ENCODE data around the gene ENG.
A peak's percentile ranks its signal among the peaks of the same experiment; 100 is the strongest.
"Not testable (repeated sequence)": the region's sequence is repeated elsewhere in the genome, so short reads cannot be mapped to it uniquely, and the experiment has no call there.

ENG gene

DNA sequence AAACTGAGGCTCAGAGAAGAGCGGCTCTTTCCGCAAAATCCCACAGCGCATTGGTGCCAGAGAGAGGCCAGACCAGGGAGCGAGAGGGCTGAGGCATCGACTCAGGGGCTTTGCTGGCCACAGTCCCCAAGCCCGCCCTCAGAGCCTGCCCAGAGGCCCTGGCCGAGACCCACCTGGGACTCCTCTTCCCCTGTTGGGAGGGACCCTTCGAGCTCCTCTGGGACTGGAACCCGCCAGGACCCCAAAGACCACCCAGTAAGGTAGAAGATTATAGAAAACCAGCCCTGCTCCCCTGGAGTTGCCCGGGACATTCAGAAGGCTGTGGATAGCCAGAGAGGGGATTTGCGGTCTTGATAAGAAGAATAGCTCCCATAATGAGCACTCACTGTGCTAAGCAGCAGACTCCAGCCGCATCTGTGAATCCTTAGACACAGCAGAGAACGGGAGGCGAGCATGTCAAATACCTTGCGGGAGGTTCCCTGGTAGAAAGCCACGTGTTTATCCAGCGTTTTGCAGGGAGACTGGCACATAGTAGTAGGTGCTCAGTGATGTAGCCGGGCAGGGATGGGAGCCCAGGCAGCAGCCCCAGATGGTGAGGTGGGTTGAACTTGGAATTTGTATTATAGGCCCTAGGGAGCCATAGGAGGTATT lies 23.7 kb upstream of the ENG start:
- DNase-seq, result no peak

DNA sequence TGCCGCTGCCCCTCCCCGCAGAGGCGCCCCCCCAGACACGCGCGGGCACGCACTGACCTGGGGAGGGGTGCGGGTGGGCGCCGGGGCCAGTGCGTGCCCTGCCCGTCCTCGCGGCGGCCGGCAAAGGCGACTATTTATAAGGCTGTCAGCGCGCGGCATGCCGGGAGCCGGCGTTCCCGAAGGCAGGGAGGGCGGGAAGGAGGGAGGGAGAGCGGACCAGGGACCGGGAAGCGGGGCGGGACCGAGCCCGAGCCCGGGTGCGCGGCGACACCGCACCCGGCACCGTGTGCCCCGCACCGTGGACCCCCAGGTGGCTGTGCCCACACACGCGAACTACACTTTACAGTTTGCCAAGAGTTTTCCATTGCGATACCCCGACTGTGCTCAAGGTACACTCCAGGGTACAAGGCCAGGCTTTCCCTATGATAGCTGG lies 23.1 kb upstream of the ENG start, which contains the start of gene AK1:
Gene AK1 (minus strand): TSS at position 110 of the 433 bp plus-strand sequence. CDS start 3,058 bp downstream, outside the sequence.
- DNase-seq, result peak; percentile 12 to 59

DNA sequence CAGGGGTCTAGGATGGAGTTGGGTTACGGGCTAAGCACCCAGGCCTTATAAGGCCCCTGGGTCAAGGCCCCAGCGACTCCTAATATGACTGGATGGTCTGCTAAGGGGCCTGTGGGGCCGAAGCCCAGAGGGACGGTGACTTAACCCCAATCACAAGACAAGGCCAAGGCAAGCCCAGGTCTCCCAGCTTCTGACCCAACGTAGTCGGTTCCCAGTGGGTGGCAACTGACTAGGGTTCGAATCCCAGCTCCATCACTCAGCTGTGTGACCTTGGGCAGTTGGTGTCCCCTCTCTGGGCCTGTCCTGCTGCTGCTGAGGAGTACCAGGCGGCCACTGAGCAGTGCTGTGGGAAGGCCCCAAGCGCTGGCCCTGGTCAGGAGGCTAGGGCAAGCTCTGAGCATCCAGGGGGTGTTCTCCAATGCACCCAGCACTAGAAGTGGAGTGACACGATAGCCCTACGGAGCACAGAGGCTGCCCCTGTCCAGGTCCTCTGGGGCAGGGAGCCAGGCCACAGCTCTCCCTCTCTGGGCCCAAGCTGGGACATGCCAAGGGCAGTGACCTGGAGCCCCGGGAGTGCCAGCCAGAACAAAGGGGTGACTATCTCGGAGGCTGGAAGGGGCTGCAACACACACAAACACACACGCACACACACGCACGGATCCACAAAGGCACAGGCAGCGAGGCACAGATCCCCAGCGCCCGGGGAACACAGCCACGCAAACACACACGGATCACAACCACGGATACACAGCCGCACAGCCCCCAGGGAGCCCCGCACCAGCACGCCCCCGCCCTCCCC lies 22.5 kb upstream of the ENG start:
- no peak for DNase-seq

DNA sequence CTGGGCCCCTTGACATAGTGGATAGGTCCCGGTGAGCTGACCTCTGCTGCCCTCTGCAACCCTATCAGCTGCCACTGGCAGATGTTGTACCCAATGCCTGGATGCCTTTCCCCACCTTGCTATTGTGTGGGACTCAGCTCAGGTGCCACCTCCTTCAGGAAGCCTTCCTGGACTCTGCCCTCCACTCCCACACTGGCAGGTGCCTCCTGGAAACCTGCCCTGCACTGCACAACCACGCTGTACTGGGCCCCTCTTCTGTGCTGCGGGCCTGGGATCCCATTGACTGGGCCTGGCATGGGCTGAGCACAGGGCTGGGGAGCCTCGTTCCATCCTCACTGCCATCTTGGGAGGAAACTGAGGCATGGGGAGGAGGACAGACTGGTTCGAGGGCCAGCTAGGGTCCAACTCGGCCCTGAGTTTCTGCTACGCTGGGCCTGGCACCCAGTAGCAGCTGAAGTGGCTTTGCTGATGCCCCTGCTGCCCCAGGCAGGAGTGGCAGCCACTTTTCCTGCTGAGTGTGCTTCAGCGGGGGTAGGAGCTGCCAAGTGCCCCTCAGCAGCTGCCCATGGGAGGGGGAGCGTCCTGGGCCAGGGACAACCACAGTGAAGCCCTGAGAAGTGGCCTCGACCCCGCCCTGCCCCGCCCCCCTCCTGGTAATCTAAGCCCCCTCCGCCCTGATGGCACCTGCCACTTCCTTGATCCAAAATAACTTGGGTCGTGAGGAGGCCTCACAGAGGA lies 21.7 kb upstream of the ENG start:
- DNase-seq, result no peak

DNA sequence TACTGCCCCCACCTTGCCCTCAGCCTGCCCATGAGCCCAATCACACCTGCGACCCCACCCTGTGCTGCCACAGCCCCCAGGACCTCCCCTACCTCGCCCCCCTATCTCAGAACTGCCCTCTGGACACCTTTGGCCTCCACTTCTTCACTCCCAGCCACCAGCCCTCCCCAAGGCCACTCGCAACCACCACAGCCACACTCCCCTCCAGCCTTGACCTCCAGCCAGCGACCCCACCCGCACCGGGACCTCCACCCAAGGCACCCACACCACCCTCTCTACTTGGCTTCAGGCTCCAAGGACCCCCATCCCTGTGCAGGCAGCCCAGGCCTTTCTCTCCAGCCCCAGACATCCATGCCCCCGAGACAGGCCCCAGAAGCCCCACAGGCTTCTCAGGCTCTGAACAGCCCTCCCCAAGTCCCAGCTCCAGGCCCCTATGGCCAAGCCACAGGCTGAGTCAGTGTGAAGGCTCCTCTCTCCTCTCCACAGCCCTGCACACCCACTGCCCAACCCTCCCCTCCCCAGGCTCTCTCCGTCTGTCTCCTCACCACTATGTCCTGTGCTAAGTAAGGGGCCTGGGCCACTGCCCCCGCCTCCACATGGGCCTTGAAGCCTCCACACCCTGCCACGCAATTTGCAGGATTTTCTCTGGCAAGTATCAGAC lies 21.0 kb upstream of the ENG start:
- DNase-seq, result no peak

DNA sequence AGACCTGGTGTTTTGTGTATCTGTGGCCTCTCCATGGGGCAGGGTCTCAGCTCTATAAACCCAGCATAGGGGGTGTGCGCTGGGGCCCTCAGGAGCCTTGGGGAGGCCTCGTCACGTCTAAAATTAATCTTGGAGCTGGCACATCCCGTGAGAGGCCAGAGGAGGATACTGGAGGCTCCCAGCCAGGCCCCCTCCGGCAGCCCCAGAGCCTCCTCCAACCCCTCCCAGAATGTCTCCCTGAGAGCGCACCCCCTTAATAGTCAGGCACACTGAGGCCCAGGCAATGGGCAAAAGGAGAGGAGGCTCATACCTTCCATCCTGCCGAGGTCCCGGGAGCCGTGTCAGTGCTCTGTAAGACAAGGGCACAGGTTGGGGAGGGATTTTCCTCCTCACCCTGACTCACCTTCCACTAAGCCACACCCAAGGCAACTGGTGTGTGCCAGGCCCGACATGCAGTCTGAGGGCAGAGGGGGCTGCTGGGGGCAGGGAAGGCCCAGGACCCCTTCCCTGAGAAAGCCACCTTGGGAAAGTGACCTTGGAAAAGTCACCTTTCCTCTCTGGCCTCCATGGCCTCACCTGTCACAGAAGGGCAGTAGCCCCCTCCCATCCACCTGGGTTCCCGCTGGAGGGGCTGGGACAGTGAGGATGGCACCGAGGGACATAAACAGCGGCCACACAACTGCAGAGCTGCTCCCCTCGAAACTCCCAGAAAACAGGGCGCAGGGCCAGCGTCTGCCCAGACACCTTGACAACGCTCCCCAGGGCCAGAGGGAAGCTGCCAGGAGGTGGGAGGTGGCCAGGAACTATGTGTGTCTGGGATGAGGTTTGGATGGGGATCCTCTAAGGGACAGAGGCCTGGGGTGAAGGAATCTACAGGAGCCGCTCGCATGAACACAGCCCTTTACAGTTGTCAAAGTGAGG lies 20.1 kb upstream of the ENG start:
- no peak for DNase-seq

DNA sequence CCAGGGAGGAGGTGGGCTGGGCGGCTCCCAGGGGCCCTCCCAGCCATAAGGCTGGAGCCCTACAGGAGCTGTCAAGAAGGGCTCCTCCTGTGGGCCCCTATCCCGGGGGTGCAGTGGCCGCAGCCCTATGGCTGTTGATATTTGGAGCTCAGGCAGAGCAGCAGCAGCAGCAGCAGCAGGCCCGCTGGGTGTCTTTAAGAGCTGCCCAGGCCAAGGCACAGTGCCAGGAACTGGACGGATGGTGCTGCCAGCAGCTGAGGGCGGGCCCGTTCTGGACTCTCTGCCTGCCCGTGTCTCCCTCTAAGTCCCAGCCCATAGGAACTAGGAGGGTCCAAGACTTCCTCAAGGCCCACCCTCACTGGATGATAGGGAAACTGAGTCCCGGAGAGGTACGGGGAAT lies 19.4 kb upstream of the ENG start:
- no peak for DNase-seq

DNA sequence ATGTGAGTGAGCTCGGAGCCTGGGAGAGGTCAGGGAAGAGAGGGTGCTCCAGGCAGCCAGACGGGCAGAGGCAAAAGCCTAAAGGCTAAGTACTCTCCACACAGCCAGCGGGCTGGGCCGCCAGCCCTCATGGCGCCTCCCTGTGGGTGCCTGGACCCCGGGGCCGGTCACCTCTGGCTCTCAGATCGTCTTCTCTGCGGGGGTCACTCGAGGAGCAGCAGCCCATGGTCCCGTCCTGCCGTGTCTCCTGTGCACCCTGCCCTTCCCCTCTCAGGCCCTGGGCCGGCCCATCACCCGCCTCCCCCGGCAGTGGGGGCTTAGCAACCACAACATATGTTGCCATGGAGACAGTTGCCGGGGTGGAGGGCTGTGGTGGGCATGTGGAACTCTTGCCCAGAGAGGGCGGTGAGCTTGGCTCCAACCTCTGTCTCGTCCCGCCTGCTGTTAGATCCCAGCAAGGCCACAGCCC lies 18.8 kb upstream of the ENG start:
- no peak for DNase-seq

DNA sequence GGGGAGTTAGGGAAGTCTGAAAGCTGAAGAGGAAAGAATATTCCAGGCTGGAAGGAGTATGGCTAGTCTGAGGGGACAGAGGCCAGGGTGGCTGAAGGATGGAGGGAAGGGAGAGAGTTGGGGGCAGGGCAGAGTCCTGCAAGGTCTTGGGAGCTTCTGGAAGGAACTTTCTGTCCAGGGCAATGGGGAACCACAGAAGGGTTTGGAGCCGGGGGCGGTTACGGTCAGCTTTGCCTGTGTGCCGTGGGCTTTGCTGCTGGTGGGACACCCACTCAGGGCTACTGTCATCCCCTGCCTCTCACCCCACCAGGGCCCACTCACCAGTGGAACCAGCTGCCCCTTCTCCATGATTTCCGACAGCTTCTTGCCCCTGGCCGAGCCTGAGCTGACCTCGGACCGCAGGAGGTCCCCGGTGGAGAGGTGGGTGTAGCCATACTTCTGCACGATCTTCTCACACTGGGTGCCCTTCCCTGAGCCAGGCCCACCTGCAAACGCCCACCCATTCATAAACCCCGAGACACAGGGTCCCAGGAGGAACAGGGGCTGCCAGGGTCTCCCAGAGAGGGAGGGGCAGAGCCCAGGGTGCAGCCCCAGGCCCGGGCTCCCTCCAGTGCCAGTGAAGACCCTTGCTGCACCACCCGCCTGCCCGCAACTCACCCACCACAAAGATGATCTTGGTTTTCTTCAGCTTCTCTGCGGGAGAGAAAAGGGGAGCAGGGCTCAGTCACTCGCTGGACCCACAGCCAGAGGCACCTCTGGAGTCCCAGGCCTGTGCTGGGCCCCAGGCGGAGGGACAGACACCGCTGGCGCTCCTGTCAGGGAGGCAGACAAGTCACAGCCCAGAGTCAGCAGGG lies 18.1 kb upstream of the ENG start:
- no peak for DNase-seq

DNA sequence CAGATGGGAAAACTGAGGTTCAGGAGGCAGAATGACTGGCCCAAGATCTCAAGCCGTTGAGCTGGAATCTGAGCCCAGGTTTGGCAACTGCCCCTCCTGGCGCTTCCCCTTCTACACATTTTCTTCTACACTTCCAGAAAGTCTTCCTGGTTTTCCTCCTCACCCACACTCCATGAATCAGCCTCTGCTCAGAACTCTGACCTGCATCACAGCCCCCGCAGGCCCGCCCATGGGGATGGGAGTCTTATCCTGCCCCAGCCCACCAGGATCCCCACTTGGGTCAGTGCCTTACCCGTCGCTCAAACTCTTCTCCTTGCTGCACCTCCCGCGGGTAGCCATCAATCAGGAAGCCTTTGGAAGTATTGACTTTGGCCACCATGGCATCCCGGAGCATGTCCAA lies 17.1 kb upstream of the ENG start:
- no peak for DNase-seq

DNA sequence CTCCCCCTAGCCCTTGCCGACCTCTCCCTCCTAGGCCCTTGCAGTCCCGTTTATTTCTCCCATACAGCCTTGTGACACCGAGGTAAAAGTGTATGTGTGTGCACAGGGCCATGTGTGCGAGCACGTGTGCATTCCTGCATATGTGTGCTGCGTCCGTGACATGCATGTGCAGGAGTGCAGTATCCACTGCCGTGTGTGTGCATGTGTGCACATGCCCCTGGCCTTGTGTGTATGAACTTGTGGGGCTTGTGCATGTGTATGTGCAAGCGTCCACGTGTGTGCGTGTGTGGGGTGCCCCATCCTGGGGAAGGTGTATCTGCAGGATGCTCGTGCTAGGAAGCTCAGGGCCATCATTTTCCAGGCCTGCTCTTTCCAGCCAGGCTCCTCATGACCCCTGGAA lies 16.4 kb upstream of the ENG start:
- DNase-seq, result no peak

DNA sequence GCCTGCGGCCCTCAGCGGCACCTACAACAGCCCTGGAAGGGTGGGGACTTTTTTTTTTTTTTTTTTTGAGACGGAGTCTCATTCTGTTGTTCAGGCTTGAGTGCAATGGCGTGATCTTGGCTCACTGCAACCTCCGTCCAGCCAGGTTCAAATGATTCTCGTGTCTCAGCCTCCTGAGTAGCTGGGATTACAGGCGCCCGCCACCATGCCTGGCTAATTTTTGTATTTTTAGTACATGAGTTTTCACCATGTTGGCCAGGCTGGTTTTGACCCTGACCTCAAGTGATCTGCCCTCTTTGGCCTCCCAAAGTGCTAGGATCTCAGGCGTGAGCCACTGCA lies 15.7 kb upstream of the ENG start:
- DNase-seq, result not testable (repeated sequence)

DNA sequence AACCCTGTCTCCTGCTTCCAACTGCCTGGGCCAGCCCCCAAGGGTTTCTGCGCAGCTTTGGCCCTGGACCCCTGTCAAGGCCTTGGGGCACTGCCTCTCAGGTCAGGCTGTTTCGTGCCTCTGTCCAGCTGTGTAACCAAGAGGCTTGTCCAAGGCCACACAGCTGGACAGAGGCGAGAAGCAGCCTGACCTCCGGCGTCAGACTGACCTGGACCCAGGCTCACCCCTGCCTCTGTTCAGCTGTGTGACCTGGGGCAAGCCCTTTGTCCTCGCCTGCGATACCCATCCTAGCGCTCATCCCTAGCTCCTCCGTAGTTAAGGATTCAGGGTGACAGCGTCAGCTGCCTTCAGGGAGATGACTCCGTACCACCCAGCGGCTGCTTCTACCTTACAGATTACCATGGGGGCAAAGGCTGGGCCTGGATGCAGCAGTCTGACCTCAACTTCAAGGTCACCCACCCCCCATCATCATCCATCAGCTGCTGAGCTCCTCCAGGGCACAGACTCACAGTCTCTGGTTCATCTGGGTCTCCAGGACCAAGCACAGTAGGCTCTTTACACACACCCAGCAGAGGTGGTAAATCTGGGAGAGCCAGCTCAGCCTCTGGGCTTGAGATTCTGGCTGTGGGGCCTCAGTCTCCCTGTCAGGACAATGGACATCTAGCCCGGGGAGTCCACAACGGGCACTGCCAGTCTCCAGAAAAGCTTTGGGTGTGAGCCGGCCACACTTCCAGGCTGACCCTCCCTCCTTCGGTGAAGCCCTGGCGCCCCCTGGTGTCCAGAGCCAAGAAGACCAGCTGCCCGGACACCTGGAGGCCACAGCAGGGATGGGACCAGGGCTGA lies 15.1 kb upstream of the ENG start:
- DNase-seq, result peak; percentile 15 to 69

DNA sequence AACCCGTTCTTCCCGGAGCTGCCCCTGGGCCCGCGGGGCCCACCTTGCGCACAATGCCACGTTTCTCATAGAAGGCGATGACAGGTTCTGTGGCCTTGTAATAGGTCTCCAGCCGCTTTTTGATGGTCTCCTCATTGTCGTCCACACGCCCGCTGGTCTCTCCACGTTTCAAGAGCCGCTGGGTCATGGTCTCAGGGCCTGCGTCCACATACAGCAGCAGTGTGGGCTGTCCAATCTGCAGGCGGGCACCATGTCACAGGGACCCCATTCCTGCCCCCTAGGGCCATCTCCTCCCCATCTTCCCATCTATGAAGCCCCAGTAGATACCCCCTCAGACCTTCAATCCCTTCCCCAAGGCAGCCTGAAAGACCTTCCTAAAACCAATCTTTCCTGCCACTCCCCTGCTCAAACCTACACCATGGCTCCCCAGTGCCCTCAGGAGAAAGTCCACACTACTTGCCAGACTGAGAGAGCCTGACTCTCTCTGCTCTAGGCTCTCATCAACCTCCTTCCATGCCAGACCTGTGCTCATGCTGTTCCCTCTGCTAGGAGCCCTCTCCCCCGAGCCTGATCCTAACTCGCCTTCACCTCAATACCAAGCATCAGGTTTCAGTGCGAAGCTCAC lies 13.9 kb upstream of the ENG start:
- no peak for DNase-seq

DNA sequence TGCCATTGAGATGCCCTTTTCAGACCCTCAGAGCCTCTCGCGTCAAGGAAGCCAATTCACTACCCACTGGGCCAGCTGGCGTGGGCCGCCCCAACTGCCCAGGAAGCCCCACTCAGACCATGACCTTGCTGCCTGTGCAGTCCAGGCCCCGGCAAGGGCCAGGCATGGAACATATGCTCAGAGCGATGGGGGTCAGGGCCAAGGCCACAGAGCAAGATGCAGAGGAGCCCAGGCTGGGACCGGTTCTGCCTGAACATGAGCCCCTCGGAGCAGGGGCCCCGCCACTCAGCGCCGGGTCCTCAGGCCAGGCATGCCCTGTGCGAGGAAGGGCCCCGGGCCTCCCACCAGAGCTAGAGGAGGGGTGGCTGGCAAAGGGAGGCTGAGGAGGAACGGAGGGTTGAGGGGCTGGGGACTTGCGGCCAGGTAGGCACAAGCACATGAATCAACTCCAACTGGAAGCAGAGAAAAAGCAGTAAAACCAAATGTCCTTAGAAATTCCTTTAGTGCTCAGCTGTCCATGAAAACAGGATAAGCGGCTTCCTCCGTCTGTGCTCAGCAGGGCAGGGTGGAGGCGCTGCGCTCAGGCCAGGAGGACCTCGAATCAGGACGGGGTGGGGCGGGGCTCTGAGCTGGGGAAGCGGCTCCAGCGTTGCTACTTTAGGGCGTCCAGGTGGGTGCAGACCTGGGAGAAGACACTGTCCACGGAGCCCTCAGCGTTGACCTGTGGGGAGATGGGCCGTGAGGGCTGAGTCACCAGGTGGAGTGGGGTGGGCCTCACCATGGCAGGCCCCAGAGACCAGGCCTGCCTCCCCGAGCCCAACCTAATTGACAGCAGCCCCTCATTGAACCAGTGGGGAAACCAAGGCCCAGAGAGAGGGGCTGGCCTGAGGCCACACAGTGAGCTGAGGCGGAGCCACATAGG lies 13.2 kb upstream of the ENG start:
- DNase-seq, result no peak

DNA sequence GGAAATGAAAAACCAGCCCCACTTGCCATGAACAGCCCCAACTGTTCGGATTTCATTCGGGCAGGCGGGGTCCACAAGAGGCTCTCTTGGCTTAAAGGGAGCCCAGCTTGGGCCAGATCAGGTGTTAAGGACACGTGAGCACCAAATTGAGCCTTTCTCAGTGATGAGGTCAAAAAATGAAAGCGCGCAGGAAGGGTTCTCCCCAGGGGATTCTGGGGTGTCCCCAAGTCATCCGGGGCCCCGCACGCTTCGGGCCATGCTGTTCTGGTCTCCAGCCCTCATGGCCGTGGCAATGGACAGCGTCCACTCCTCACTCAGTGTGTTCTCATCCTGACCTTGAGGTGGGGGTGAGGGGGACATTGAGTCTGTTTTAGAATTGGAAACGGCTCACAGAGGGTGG lies 12.1 kb upstream of the ENG start:
- DNase-seq, result no peak

DNA sequence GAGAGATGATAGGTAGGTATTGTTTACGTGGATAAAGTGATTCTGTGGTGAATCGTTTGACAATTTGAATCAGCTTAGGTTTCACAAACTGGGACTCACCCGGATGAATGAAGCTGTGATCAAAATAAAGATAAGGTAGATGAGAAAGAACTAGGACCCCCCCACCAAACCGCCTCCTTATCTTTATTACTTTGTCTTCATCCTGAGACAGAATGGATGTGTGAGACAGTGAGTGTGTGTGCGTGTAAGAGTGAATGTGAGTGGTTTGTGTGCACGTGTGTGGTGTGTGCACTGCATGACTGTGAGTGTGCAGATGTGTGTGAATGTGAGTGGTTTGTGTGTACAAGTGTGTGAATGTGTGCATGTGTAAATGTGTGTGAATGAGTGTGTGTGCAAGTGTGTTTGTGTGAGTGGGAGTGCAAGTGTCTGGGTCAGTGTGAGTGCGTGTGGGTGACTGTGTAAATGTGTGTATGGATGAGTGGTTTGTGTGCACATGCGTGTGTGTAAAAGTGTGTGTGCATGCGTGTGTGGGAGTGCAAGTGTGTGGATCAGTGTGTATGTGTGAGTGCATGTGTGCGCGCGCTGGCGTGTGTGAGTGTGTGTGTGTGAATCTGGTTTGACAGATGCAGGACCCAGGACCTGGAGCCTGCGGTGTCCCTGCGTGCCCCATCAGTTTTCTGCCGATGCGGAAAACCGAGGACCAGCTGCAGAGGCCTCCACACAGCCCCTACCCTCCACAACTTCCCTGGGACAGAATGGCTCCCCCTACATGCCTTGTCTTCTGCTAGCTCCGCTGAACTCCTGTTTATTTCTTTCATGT lies 11.4 kb upstream of the ENG start:
- DNase-seq, result no peak

DNA sequence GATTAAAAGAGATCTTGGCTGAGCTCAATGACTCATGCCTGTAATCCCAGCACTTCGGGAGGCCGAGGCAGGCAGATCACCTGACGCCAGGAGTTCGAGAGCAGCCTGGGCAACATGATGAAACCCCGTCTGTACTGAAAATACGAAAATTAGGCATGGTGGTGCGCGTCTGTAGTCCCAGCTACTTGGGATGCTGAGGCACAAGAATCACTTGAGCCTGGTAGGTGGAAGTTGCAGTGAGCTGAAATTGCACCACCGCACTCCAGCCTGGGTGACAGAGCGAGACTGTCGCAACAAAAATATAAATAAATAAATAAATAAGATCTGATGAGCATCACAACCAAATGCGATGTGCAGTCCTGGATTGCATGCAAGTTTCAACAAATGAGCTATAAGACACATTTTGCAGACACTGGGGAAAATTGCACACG lies 8.7 kb upstream of the ENG start:
- DNase-seq, result no peak

Data from NCI-H446 (cell line).